ENCODE measurements around the gene PREB. TPM values are rescaled to one million over a fixed set of nuclear protein-coding genes. Genes with fewer than 3 reads are reported as not detected.

The PREB gene
- total and polyA plus RNA-seq, 12 donors: 41.6 to 73.7 (median 48.8) TPM

DNA sequence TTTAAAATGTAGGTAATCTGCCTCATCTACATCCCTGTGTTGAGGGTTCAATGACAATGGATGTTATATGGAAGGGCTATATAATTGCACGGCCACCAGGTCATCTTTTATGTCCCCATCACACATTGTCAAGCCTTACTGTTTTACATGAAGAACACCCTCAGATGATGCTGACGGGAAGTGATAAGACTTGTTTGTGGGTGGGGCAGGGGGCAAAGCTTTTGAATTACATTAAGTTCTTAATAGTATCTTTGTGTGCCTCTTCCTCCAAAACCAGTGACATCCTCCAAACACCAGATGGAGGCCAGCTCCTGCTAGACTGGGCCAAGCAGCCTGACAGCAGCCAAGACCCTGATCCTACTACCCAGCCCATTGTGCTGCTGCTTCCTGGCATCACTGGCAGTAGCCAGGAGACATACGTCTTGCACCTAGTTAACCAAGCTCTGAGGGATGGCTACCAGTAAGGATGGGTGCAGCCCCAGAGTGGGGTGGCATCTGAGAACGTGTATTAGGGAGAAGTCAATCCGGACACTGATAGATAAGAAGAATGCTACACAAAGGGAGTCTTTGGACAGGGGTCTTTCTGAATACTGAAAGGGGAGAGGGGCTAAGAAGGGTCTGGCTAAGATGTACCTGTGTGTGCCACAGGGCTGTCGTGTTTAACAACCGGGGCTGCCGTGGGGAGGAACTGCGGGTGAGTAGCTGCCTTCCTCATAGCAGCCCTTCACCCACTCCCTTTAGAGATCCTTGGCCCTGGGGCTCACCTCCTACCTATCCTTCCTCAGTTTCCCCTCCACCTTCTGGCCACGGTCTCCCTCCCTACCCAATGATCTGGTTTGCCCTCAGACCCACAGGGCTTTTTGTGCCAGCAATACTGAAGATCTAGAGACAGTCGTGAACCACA is 5.5 kb downstream of the PREB start:
- WGBS, 2 donors: 75 to 80% methylated on average over 11 of the region's 11 CpGs
- H3K27ac ChIP-seq: no peak overlapping the region

DNA sequence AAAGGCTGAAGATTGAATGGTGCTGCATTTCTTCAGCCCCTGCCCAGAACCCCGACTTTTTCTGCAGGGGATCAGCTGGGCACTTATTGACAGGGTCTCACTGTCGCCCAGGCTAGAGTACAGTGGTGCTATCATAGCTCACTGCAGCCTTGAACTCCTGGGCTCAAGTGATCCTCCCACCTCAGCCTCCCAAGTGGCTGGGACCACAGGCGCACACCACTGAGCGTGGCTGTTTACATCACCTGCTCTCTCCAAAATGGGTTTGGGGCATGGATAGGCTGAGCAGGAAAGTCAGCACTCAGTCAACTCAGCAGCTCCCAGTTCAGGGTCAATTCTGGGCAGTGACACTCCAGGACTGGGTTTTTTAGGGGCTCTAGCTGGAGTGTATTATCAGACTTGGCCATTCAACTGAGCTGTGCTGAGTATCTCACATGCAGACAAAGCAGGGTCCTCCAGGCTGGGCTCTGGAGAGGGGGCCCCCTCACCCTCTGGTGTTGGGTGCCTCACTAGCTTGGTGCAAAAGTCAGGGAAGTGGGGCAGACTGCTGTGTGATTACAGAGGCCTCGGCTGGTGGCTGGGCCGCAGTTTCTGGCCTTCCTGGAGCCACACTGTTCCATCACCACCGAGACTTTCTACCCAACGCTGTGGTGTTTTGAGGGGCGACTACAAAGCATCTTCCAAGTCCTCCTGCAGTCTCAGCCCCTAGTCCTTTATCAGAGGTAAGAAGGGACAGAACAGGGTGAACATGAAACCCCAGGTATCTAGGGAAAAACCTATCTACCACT is 6.4 kb downstream of the PREB start:
- Histone ChIP-seq H3K4me1 (peaks cover 0 to 22% (median 14%) of the 10 kb centered on the region in 9 donors), H3K4me3 (no peak overlapping the region), H3K27me3 (no peaks in the 10 kb centered on the region), H3K36me3 (peaks cover 0 to 42% (median 28%) of the 10 kb centered on the region in 9 donors), H3K9me3 (no peaks in the 10 kb centered on the region), H3K27ac (no peak overlapping the region)
- no peak for ATAC-seq
- 90 to 92% methylated on average over 9 of the region's 9 CpGs for WGBS, 2 donors
- intact Hi-C loops (cut with DNase I): no loop called here
- no peak for DNase-seq
- TF ChIP-seq, protein P1, sequence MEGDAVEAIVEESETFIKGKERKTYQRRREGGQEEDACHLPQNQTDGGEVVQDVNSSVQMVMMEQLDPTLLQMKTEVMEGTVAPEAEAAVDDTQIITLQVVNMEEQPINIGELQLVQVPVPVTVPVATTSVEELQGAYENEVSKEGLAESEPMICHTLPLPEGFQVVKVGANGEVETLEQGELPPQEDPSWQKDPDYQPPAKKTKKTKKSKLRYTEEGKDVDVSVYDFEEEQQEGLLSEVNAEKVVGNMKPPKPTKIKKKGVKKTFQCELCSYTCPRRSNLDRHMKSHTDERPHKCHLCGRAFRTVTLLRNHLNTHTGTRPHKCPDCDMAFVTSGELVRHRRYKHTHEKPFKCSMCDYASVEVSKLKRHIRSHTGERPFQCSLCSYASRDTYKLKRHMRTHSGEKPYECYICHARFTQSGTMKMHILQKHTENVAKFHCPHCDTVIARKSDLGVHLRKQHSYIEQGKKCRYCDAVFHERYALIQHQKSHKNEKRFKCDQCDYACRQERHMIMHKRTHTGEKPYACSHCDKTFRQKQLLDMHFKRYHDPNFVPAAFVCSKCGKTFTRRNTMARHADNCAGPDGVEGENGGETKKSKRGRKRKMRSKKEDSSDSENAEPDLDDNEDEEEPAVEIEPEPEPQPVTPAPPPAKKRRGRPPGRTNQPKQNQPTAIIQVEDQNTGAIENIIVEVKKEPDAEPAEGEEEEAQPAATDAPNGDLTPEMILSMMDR (IDR thresholded peaks at IDR 0.05): no peak

More for the DNA sequence above, 5.5 kb downstream of the PREB start:
- ATAC-seq (no peak), DNase-seq (no peak)
- peaks cover 5 to 23% (median 14%) of the 10 kb centered on the region in 9 donors for H3K4me1 ChIP-seq
- H3K36me3 ChIP-seq: peaks cover 0 to 43% (median 28%) of the 10 kb centered on the region in 9 donors
- TF ChIP-seq, protein P1 (IDR thresholded peaks at IDR 0.05): no peak
- intact Hi-C loops (cut with DNase I): no loop called here
- no peak overlapping the region for H3K4me3 ChIP-seq
- no peaks in the 10 kb centered on the region for H3K27me3 ChIP-seq
- no peaks in the 10 kb centered on the region for H3K9me3 ChIP-seq

DNA sequence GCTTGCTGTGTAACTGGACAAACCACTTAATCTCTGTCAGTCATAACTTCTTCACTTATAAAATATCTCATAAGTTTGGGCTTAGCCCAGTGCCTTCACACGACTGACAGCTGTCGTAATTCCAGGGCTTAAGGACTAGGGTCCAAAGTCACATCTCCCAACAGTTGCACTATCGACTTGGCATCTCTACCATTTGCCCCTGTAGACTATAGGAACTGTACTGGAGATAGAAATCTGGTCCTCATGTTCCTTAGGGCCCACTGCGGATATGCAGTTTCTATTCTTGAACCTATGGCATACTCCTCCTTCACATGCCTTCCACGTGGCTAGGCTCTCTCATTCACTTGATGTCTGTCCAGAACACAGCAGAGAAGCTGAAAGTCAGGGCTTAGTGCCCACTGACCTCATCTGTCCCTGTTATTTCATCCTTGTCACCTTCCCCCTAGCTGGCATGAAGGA is 8.2 kb downstream of the PREB start:
- Histone ChIP-seq H3K4me3 (no peak overlapping the region), H3K36me3 (peaks cover 0 to 24% (median 16%) of the 10 kb centered on the region in 9 donors), H3K9me3 (no peaks in the 10 kb centered on the region), H3K27ac (peak overlapping the region in 4 of 10 donors; percentile 9 to 55 (median 12)), H3K4me1 (peaks cover 0 to 20% (median 10%) of the 10 kb centered on the region in 9 donors), H3K27me3 (no peaks in the 10 kb centered on the region)
- TF ChIP-seq, protein P1 (IDR thresholded peaks at IDR 0.05): no peak
- peak in 1 of 2 donors; percentile 38 for DNase-seq
- ATAC-seq: peak in 7 of 8 donors; percentile 44 to 75 (median 49)
- intact Hi-C loops (cut with DNase I): no loop called here
- 32 to 37% methylated on average over 5 of the region's 5 CpGs for WGBS, 2 donors

DNA sequence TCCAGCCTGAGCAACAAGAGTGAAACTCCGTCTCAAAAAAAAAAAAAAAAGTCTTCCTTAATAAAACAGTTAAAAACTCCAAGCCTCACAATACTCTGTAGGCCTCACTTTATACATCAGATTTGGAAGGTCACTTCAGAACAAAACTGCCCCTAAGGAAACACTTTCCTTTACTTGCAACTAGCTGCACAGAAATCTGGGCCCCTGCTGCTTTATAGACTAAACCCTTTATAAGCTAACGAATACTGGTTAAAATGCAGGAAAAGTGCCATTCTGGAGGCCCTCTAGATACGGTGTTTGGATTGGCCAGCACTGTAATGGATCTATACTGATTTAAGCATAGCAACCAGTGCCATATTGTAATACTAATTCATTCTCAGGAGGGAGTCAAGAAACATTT is 9.3 kb downstream of the PREB start:
- WGBS, 2 donors: 91 to 97% methylated on average over 3 of the region's 3 CpGs
- Histone ChIP-seq H3K36me3 (peaks cover 0 to 12% (median 4%) of the 10 kb centered on the region in 9 donors), H3K27ac (no peak overlapping the region), H3K4me1 (peaks cover 0 to 20% (median 10%) of the 10 kb centered on the region in 9 donors), H3K4me3 (no peak overlapping the region), H3K27me3 (peaks cover 0 to 1% (median 0%) of the 10 kb centered on the region in 7 donors), H3K9me3 (no peaks in the 10 kb centered on the region)
- intact Hi-C loops (cut with DNase I): no loop called here
- DNase-seq: no peak
- no peak for ATAC-seq
- TF ChIP-seq, protein P1 (IDR thresholded peaks at IDR 0.05): no peak
